Stimulated activated memory B cell treated with anti-CD40 and anti-IgM and Interleukin-4, amounts not matched to agents 10 μg/mL and 1 μg/mL and 100 μg/mL, for 72 hours (primary cell): ENCODE results near the gene TIMM44.
A peak's percentile ranks its signal among the peaks of the same experiment; 100 is the strongest.
"Not testable (repeated sequence)": the region's sequence is repeated elsewhere in the genome, so short reads cannot be mapped to it uniquely, and the experiment has no call there.

Experiments used
- ATAC-seq: fragments of 150-1000 bp; cut with Tn5 transposase; 2 replicates; pipeline ENCODE4 v1.10.0; 2021
- H3K27ac Mint-ChIP-seq: one replicate; pipeline ENCODE4 v1.8.0; 2022; ENCODE audit warnings: mild to moderate bottlenecking, mixed read lengths
- H3K27me3 Mint-ChIP-seq: one replicate; pipeline ENCODE4 v1.8.0; 2022; ENCODE audit warnings: mixed read lengths
- H3K36me3 Mint-ChIP-seq: one replicate; pipeline ENCODE4 v1.8.0; 2022; ENCODE audit warnings: mixed read lengths
- H3K4me1 Mint-ChIP-seq: one replicate; pipeline ENCODE4 v1.8.0; 2022; ENCODE audit warnings: mixed read lengths
- H3K4me3 Mint-ChIP-seq: one replicate; pipeline ENCODE4 v1.8.0; 2022; ENCODE audit warnings: mild to moderate bottlenecking, moderate library complexity, mixed read lengths
- H3K9me3 Mint-ChIP-seq: one replicate; pipeline ENCODE4 v1.8.0; 2022; ENCODE audit warnings: mixed read lengths

The TIMM44 gene

GRCh38 chr19:7900401-7900870 lies 43.0 kb downstream of the TIMM44 start:
- peaks cover 6% of the 10 kb centered on the region for H3K36me3 Mint-ChIP-seq

DNA sequence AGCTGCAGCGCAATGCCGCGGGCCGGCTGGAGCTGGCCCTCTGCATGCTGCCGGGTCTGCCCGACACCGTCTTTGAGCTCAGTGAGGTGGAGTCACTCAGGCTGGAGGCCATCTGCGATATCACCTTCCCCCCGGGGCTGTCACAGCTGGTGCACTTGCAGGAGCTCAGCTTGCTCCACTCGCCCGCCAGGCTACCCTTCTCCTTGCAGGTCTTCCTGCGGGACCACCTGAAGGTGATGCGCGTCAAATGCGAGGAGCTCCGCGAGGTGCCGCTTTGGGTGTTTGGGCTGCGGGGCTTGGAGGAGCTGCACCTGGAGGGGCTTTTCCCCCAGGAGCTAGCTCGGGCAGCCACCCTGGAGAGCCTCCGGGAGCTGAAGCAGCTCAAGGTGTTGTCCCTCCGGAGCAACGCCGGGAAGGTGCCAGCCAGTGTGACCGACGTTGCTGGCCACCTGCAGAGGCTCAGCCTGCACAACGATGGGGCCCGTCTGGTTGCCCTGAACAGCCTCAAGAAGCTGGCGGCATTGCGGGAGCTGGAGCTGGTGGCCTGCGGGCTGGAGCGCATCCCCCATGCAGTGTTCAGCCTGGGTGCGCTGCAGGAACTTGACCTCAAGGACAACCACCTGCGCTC lies 43.6 kb downstream of the TIMM44 start:
- no peak for ATAC-seq
- Mint-ChIP-seq H3K4me1 (peaks cover 19% of the 10 kb centered on the region), H3K9me3 (no peaks in the 10 kb centered on the region), H3K27ac (no peak overlapping the region), H3K4me3 (no peak overlapping the region), H3K36me3 (peaks cover under 1% of the 10 kb centered on the region), H3K27me3 (peaks cover 32% of the 10 kb centered on the region)

More at GRCh38 chr19:7900401-7900870, 43.0 kb downstream of the TIMM44 start:
- Mint-ChIP-seq H3K27ac (no peak overlapping the region), H3K4me1 (peaks cover 22% of the 10 kb centered on the region), H3K9me3 (no peaks in the 10 kb centered on the region), H3K4me3 (no peak overlapping the region), H3K27me3 (peaks cover 26% of the 10 kb centered on the region)
- ATAC-seq: no peak

- H3K27me3 Mint-ChIP-seq: peaks cover 41% of the 10 kb centered on the region
- no peak for ATAC-seq
- H3K36me3 Mint-ChIP-seq: no peaks in the 10 kb centered on the region
- no peak overlapping the region for H3K4me3 Mint-ChIP-seq
- no peak overlapping the region for H3K27ac Mint-ChIP-seq
- H3K9me3 Mint-ChIP-seq: no peaks in the 10 kb centered on the region
- H3K4me1 Mint-ChIP-seq: peaks cover 14% of the 10 kb centered on the region
Observed at GRCh38 chr19:7898967-7899366, 44.5 kb downstream of the TIMM44 start.

- no peak for ATAC-seq
- Mint-ChIP-seq H3K4me1 (peaks cover 5% of the 10 kb centered on the region), H3K36me3 (no peaks in the 10 kb centered on the region), H3K9me3 (no peaks in the 10 kb centered on the region), H3K27ac (no peak overlapping the region), H3K27me3 (peaks cover 54% of the 10 kb centered on the region), H3K4me3 (no peak overlapping the region)
Observed at GRCh38 chr19:7897292-7897691, 46.2 kb downstream of the TIMM44 start.

DNA sequence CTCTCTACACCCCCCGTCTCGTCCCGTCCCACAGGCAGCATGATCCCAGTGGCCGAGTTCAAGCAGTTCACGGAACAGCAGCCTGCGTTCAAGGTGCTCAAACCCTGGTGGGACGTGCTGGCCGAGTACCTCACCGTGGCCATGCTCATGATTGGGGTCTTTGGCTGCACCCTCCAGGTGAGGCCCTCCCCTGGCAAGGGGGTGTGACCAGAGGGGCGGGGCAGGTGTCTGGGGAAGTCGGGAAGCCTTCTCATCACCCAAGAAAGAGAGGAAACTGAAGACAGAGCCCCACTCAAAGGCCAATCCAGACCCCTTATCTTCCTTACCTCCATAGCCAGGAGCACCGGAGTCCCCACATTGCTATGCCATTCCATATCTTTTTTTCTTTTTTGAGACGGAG lies 47.9 kb downstream of the TIMM44 start:
- Mint-ChIP-seq H3K9me3 (no peaks in the 10 kb centered on the region), H3K27me3 (peaks cover 54% of the 10 kb centered on the region), H3K36me3 (no peaks in the 10 kb centered on the region), H3K4me1 (peaks cover 5% of the 10 kb centered on the region), H3K27ac (no peak overlapping the region), H3K4me3 (no peak overlapping the region)
- ATAC-seq: no peak

DNA sequence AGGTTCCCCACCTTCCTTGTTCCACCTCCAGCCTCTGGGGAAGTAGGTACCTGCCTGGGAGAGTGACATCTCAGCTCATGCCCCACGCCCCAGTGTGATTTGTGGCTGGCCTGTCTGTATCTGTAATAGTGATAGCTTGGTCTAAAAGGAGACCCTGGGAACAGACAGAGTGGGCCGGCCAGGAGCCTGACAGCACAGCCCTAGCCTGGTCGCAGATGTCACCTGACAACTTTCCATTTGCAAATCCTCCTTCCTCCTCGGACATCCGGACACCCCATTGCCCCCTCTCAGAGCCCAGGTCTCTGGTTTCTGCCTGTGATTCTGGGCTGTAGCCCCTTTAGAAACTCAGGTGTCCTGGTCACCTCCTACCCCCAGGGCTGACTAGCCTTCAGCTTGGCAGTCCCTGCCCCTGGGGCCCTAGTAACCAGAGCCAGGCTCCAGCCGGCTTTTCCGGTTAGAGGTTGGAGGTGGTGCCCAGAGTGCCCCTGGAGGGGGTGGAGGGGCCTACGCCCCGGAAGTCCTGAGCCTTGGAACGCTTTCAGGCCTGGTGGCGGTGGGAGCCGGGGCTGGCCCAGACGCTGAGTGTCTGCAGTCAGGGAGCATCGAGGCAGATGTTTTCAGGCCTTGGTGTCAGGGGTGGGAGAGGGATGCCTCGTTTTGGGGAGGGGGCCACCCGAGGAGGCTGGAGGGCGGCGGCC lies 48.7 kb downstream of the TIMM44 start:
- no peak overlapping the region for H3K27ac Mint-ChIP-seq
- H3K9me3 Mint-ChIP-seq: no peaks in the 10 kb centered on the region
- peaks cover 56% of the 10 kb centered on the region for H3K27me3 Mint-ChIP-seq
- H3K36me3 Mint-ChIP-seq: no peaks in the 10 kb centered on the region
- H3K4me1 Mint-ChIP-seq: peaks cover 5% of the 10 kb centered on the region
- no peak for ATAC-seq
- no peak overlapping the region for H3K4me3 Mint-ChIP-seq

DNA sequence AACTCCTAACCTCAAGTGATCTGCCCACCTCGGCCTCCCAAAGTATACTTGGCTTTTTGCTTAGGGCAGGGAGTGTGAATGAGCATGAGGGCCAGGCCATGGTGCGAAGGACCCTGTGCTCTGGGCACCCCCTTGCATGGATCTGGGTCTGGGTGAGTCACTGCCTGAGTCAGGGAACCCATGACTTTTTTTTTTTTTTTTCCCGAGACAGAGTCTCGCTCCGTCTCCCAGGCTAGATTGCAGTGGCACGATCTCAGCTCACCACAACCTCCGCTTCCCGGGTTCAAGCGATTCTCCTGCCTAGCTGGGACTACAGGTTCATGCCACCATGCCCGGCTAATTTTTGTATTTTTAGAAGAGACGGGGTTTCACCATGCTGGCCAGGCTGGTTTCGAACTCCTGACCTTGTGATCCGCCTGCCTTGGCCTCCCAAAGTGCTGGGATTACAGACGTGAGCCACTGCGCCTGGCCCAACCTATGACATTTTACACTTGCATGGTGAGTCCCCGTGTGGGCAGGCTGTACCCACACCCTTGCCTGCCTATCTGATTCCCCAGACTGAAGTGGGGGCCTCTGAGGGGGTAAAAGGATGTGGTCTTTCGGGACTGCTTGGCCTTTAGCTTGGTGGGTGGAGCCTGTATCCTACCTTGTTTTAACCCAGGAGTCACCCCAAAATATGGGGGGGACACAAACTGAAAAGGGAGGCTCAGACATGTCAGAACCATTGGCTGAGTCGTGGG lies 49.9 kb downstream of the TIMM44 start:
- H3K36me3 Mint-ChIP-seq, H3K27ac Mint-ChIP-seq, H3K9me3 Mint-ChIP-seq, H3K4me1 Mint-ChIP-seq, H3K4me3 Mint-ChIP-seq, ATAC-seq: not testable (repeated sequence)
- H3K27me3 Mint-ChIP-seq: peaks cover 58% of the 10 kb centered on the region

GRCh38 chr19:7888826-7889217 lies 54.6 kb downstream of the TIMM44 start:
- Mint-ChIP-seq H3K9me3 (no peaks in the 10 kb centered on the region), H3K4me1 (no peaks in the 10 kb centered on the region), H3K4me3 (no peak overlapping the region)

GRCh38 chr19:7888145-7888825 lies 55.2 kb downstream of the TIMM44 start, which contains the start of gene LRRC8E:
TSS of gene LRRC8E (plus strand) at chr19:7888510. CDS start at chr19:7895604, 7,094 bp downstream.
- ATAC-seq: peak; percentile 50
- Mint-ChIP-seq H3K27ac (no peak within 1 kb of the TSS), H3K27me3 (peaks cover 39% of the 10 kb centered on the region), H3K9me3 (no peaks in the 10 kb centered on the region), H3K4me3 (no peak within 1 kb of the TSS), H3K4me1 (no peaks in the 10 kb centered on the region), H3K36me3 (no peaks in the 10 kb centered on the region)

More at GRCh38 chr19:7888826-7889217, 54.6 kb downstream of the TIMM44 start:
- Mint-ChIP-seq H3K27ac (no peak overlapping the region), H3K27me3 (peaks cover 42% of the 10 kb centered on the region), H3K36me3 (no peaks in the 10 kb centered on the region)
- no peak for ATAC-seq

- no peaks in the 10 kb centered on the region for H3K4me1 Mint-ChIP-seq
- H3K27ac Mint-ChIP-seq: no peak overlapping the region
- H3K9me3 Mint-ChIP-seq: no peaks in the 10 kb centered on the region
- H3K36me3 Mint-ChIP-seq: no peaks in the 10 kb centered on the region
- no peak overlapping the region for H3K4me3 Mint-ChIP-seq
- ATAC-seq: no peak
- H3K27me3 Mint-ChIP-seq: peaks cover 33% of the 10 kb centered on the region
Observed at GRCh38 chr19:7887408-7888144, 55.9 kb downstream of the TIMM44 start.

DNA sequence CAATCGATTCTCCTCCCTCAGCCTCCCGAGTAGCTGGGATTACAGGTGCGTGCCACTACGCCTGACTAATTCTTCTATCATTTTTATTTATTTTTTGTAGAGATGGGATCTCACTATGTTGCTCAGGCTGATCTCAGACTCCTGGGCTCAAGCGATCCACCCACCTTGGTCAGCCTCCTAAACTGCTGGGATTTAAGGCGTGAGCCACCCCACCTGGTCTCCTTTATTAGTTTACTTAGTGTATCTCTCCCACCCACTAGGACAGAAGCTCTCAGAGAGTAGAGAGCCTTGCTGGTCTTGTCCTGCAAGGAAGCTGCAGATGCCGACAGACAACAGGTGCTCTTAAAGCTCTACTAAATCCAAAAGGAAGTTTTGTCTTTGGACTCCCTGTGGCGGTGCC lies 57.6 kb downstream of the TIMM44 start:
- Mint-ChIP-seq H3K9me3 (peaks cover 3% of the 10 kb centered on the region), H3K36me3 (no peaks in the 10 kb centered on the region), H3K4me3 (no peak overlapping the region), H3K27me3 (peaks cover 31% of the 10 kb centered on the region), H3K4me1 (no peaks in the 10 kb centered on the region), H3K27ac (no peak overlapping the region)
- no peak for ATAC-seq

DNA sequence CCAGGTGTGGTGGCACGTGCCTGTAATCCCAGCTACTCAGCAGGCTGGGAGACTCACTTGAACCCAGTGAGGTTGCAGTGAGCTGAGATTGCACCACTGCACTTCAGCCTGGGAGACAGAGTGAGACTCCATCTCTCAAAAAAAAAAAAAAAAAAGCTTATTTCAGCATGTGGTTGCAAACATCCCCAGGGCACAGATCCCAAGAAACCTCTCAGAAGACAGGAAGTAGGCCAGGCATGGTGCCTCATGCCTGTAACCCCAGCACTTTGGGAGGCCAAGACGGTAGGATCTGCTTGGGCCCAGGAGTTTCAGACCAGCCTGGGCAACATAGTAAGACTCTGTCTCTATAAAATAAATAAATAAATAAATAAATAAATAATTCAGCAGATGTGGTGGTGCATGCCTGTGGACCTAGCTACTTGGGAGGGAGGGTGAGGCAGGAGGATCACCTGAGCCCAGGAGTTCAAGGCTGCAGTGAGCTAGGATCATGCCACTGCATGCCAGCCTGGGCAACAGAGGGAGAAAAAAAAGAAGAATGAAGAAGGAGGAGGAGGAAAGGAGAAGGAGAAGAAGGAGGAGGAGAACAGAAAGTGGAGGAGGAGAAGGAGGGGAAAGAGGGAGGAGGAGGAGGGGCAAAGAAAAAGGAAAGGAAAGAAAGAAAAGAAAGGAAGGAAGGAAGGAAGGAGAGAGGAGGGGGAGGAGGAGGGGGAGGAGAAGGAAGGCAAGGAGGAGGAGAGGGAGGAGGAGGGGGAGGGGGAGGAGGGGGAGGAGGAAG lies 59.5 kb downstream of the TIMM44 start:
- no peak for ATAC-seq
- H3K36me3 Mint-ChIP-seq: no peaks in the 10 kb centered on the region
- H3K4me3 Mint-ChIP-seq: no peak overlapping the region
- no peak overlapping the region for H3K27ac Mint-ChIP-seq
- H3K4me1 Mint-ChIP-seq: no peaks in the 10 kb centered on the region
- peaks cover 19% of the 10 kb centered on the region for H3K27me3 Mint-ChIP-seq
- H3K9me3 Mint-ChIP-seq: peaks cover 3% of the 10 kb centered on the region

- no peaks in the 10 kb centered on the region for H3K36me3 Mint-ChIP-seq
- no peaks in the 10 kb centered on the region for H3K4me1 Mint-ChIP-seq
- H3K4me3 Mint-ChIP-seq: no peak overlapping the region
- H3K27ac Mint-ChIP-seq: no peak overlapping the region
- peaks cover 14% of the 10 kb centered on the region for H3K27me3 Mint-ChIP-seq
- ATAC-seq: no peak
- H3K9me3 Mint-ChIP-seq: peaks cover 3% of the 10 kb centered on the region
Observed at GRCh38 chr19:7883105-7883504, 60.4 kb downstream of the TIMM44 start.

DNA sequence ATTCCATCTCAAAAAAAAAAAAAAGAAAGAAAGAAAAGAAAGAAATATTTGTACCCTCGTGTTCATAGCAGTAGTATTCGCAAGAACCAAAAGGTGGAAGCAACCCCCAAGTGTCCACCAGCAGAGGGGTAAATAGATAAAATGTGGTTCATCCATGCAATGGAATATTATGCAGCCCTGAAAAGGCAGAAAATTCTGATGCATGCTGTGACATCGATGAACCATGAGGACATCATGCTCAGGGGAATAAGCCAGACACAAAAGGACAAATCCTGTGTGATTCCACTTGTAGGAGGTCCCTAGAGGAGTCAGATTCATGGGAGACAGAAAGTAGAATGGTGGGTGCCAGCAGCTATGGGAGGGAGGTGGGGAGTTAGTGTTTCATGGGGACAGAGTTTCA lies 61.6 kb downstream of the TIMM44 start:
- ATAC-seq: no peak

More for the DNA sequence above, 61.6 kb downstream of the TIMM44 start:
- no peak overlapping the region for H3K27ac Mint-ChIP-seq
- no peak overlapping the region for H3K4me3 Mint-ChIP-seq
- H3K9me3 Mint-ChIP-seq: peaks cover 3% of the 10 kb centered on the region
- no peaks in the 10 kb centered on the region for H3K36me3 Mint-ChIP-seq
- H3K4me1 Mint-ChIP-seq: no peaks in the 10 kb centered on the region
- H3K27me3 Mint-ChIP-seq: peaks cover 2% of the 10 kb centered on the region
